CD4-positive, alpha-beta T cell treated with Interleukin-2 at 100 ng/mL for 4 hours (primary cell): ENCODE data around the gene FAM163B.

ENCODE experiments used
- DNase-seq: peaks from one replicate; pipeline ENCODE4 v3.0.0-alpha.2; 2020; ENCODE audit warnings: low spot score

The FAM163B gene

GRCh38 chr9:133581011-133581410, 28.2 kb downstream of the FAM163B start:
- DNase-seq = no peak

- no peak for DNase-seq
Observed at GRCh38 chr9:133580419-133580738, 28.8 kb downstream of the FAM163B start.

GRCh38 chr9:133579601-133580418, 29.4 kb downstream of the FAM163B start:
- no peak for DNase-seq

DNA sequence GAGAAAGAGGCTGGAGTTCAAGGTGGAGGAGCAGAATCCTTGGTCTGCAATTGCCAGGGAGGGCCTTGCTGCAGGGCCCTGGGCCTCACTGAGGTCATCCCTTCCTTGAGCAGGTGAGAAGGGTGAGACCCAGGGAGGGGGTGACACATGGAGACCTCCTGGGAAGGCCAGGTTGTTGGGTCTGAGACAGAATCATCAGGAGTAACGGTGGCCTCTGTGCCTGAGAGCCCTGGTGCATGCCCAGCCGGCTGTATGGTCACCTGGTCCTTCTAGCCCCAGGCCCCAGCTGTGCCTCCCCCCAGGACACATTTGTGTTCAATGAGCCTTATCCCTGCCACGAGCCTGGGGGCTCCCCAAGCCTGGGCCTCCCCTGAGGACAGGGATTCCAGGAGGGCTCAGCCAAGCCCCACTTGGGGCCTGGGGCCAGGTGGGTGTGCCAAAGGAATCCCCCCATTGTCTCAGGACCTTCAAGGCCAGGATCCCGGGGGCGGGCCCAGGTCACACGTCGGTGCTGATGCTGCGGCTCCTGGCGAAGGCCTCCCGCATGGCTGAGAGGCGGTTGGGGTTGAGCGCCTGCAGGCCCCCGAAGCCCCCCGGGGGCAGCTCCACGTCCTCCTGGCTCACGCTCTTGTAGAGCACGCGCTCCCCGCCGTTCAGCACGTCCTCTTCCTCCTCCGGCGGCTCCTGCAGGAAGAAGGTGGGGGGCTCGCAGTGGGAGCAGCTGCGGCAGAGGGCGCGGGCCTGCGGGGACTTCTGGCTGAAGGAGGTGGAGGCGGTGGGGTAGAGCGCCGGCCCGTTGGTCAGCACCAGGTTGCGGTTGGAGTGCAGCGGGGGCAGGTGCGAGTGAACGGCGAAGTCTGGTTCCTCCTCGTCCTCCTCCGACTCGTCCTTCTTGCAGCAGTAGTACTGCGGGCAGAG, 30.4 kb downstream of the FAM163B start:
- DNase-seq = no peak

GRCh38 chr9:133577737-133578112, 31.5 kb downstream of the FAM163B start:
- no peak for DNase-seq

GRCh38 chr9:133576875-133577736, 32.1 kb downstream of the FAM163B start:
- DNase-seq = no peak

DNA sequence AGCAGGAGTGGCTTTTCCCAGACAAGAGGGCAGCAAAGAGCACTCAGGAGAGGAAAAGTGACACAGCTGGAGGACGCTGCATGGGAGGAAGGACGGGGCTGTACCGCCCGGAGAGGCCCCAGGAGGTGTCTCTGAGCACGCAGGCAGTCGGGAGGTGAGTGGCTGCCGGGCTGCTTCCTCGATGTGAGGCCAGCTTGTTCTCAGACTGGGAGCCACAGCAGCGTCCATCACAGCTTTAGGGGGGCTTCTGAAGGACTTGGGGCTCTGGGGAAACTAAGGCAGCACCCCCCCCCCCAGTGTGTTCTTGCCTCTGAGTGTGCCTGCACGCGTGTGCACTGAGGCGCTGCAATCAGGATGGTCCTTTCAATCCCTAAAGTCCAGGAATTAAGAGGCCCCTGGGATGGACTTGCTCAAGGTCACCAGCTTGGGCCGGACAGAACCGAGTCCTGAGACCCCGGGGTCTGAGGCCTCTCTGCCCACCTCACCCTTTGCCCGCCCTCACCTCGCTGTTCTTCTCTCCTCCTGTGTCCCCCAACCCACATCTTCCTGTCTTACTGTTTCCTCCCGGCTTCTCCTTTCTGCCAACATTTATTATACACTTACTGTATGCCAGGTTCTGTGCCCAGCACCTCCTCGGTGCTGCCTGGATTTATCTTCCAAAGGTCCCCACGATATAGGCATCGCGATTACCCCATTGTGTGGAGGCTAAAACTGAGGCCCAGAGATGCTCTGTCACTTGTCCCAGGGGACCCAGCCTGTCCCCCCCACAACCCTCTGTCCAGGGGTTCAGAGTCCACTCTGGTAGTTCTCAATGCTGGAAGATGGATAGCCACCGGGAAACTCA, 32.9 kb downstream of the FAM163B start:
- no peak for DNase-seq

- no peak for DNase-seq
Observed at GRCh38 chr9:133575186-133576030, 33.8 kb downstream of the FAM163B start.

DNA sequence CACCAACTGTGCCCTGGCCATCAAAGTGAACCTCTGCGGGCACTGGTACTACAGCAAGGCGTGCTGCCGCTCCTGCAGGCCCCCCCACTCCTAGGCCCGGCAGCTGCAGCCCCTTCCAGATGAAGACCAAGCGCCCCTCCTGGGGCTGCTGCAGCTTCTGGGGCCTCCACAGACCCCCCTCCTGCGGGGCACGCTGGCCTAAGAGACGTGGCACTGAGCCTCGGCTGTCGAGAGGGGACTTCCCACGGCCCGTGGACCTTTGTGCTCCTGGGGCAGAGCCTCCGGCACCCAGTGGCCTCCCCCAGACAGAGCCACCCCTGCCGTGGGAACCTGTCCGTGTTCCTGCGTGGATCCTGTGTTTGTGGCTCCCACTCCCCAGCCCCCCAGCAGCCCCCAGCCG, 34.4 kb downstream of the FAM163B start:
- DNase-seq = no peak

GRCh38 chr9:133573791-133574515, 35.2 kb downstream of the FAM163B start:
- no peak for DNase-seq

DNA sequence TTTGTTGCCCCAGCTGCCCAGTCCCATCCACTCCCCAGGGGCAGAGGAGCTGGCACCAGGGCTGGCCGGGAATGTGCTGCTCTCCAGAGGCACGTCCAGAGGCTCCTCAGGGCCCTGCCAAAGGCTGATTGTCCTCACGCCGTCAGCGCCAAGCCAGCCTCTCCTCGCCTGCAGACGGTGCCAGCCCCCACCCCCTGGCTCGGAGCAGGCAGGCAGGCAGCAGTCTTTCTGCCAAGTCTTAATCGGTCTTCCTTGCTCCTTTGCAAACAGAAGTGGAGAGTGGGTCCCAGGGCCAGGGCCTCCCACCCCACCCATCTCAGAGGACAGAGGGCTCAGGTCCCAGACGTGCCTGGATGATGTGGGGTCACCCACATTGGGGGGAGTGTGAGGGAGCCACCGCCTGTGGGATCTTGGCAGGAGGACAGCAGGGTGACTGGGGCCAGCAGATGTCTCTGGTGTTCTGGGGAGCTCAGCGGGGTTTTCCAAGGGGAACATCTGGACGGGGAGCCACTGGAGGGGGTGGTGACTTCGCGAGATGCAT, 36.3 kb downstream of the FAM163B start:
- no peak for DNase-seq

DNA sequence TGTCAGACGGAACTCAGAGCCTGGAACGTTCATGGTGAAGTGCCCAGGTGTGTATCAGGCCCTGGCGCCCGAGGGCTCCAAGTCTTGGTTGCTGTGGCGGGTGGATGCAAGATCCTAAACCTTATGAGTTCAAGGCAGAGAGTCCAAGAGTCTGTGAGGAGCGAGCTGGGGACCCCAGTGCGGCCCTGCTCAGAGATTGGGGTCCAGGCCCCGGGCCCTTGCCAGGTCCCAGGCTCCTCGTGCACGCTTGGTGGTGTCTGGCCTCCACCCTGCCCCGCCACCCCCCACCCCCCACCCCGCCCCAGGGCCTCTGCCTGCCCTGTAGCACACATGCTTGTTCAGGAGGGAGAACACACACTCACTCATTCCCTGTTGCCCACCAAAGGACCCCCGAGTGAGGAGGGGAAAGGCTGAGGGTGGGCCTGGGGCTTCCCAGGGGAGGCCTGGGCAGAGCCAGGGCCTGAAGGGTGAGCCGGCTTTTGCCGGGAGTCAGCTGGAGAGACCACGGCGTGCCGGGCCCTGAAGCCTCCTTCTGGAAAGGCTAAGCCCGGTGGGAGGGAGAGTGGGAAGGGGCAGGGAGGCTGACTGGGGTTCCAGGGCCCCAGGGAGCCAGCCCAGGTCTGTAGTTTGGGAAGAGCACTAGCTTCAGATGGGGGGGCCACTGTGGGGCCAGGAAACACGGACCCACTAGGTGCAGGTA, 37.1 kb downstream of the FAM163B start:
- DNase-seq = no peak

DNA sequence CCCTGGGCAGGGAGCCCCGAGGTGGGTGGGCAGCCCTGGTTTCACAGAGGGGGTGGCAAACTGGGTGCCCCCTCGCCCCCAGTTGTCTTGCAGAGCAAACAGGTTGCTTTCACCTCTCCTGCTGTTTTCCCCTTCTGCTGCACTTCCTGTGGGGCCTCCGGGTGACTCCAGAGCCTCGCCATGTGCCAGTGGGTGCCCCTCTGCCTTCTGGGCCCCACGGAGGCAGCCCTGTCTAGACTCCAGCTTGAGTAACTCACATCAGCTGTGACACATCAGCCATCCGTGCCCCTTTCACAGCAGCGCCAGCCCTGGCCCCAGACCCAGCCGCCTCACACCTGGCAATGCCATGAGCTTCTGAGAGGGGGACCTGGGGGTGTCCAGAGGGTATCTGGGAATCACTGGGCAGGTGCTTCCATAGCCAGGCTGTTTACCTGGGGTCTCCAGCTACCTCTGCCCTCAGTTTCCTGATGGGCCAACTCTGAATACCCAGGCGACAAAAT, 37.7 kb downstream of the FAM163B start:
- no peak for DNase-seq

DNA sequence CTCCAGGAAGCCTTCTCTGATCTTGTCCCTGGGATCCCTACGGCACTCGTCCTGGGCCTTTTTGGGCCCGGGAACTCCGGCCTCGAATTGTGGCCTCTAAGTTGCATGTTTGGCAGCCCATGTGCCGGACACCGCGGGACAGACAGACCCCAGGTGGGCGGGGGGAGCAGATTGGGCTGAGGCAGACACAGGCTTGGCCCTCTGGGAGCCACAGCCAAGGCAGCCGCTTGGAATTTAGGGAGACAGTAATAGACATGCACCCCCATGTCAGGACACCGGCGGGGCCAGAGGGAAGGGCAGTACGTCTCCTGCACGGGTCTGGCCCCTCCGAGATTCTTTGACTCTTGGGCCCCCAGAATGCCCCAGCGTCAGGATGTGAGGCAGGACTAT, 38.5 kb downstream of the FAM163B start:
- no peak for DNase-seq

DNA sequence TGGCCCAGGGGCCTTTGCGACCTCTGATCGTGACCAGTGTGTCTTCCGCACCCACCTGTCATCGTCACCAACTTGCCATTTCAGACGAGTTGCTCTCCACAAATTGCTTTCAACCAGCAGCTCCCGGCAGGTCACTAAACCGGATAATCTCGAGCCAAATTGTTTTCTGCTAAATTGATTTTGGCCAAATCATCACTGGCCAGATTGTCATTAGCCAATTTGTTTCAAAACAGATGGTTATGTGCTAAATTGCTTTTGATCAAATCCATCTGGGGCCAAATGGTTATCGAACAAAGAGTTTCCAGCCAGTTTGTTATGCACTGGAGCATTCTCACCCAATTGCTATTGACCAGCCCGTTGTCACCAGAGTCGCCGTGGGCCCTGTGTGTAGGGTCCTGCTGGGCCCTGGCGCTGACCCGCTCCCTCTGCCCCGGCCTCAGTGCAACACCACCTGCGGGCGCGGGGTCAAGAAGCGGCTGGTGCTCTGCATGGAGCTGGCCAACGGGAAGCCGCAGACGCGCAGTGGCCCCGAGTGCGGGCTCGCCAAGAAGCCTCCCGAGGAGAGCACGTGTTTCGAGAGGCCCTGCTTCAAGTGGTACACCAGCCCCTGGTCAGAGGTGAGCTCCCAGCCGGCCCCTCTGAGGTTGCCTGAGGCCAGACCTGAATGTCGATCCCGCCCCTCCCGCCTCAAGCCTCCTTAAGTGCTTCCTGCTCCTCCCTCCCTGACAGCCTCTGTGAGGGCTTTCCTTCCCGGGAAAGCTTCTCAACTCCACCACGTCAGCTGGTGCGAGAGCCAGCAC, 39.1 kb downstream of the FAM163B start:
- no peak for DNase-seq

GRCh38 chr9:133569121-133569785, 39.9 kb downstream of the FAM163B start:
- DNase-seq = no peak

DNA sequence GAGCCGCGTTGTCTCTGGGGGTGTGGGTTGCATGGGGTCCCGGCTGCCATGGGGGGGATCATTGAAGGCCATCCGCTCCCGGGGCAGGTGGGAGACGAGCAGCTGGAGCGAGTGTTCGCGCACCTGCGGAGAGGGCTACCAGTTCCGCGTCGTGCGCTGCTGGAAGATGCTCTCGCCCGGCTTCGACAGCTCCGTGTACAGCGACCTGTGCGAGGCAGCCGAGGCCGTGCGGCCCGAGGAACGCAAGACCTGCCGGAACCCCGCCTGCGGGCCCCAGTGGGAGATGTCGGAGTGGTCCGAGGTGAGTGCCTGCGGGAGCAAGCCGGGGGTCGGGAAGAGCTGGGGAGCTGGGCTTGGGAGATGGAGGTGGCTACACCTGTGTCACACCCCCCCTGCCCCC, 41.0 kb downstream of the FAM163B start:
- DNase-seq = no peak
